Kidney capillary endothelial cell (primary cell): ENCODE results near the gene PPP5C.
"Not testable (repeated sequence)": the region's sequence is repeated elsewhere in the genome, so short reads cannot be mapped to it uniquely, and the experiment has no call there.

Experiments used
- DNase-seq: peaks from one replicate; pipeline ENCODE4 v3.0.0-alpha.2; 2018; ENCODE audit warnings: low spot score

PPP5C gene

DNA sequence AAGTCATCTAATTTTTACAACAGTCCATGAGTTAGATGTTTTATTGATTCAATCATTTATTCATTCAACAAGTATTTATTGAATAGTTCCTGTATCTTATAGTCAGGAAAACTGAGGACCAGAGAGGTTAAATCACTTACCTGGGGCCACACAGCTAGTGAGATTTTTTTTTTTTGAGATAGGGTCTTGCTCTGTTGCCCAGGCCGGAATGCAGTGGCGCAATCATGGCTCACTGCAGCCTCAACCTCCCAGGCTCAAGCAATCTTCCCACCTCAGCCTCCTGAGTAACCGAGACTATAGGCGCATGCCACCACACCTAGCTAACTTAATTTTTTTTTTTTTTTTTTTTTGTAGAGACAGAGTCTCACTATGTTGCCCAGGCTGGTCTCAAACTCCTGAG, 88.8 kb downstream of the PPP5C start:
- not testable (repeated sequence) for DNase-seq
